HepG2 (cell line): Measurements from ENCODE around the gene APBB1. TPM values are rescaled to one million over a fixed set of nuclear protein-coding genes. Genes with fewer than 3 reads are reported as not detected.

Experiments
- ATAC-seq: fragments of 200-7000 bp; cut with Tn5 transposase; 3 replicates; pipeline ENCODE4 v1.9.1; 2020; ENCODE audit warnings: mild to moderate bottlenecking, moderate library complexity
- BruUV-seq: library from RNA; stranded (reverse); fragments of 400-500 nt; replicated peaks from 2 replicates; lab custom pipeline; 2021; lab: Mats Ljungman, UMichigan
- CTCF ChIA-PET: fragments of 300-600 bp; formaldehyde crosslinking; extraction: SDS; loops from one replicate; lab custom pipeline; 2021; ENCODE audit warnings: low total read pairs, inconsistent platforms, low intra/inter-chr PET ratio; lab: Yijun Ruan, JAX
- POLR2A ChIA-PET: fragments of 350-600 bp; sonication (Branson Sonifier 250); formaldehyde crosslinking; loops from one replicate; lab custom pipeline; 2020; ENCODE audit warnings: antibody characterized with exemption, inconsistent platforms; lab: Yijun Ruan, JAX
- DNase-seq: peaks from one replicate; pipeline ENCODE4 v3.0.0-alpha.2; 2015; ENCODE audit warnings: low spot score
- FAIRE-seq: peaks from 3 replicates; lab custom pipeline; 2011; peaks lifted over from hg19 to GRCh38; lab: Jason Lieb, UNC
- H2AFZ ChIP-seq: one replicate; pipeline ENCODE4 v1.6.1; 2011; ENCODE audit warnings: low read length, inconsistent platforms
- H3K27ac ChIP-seq: fragments of 300-600 bp; 3 replicates; pipeline ENCODE4 v1.8.0; 2011; ENCODE audit warnings: mixed run types, mild to moderate bottlenecking, mixed read lengths, low read length, inconsistent platforms; ENCODE audit not compliant: insufficient read depth; ENCODE audit errors: extremely low read length
- H3K27me3 ChIP-seq, 2 experiments: fragments of 200-600 bp in 1 of 2; 2 replicates in 1 of 2; 3 replicates in 1 of 2; pipeline versions ENCODE4 v1.6.0 to v1.8.0; 2011; ENCODE audit warnings: low read length in 2 of 2, mild to moderate bottlenecking in 2 of 2, moderate library complexity in 2 of 2, inconsistent platforms in 1 of 2; ENCODE audit not compliant: insufficient read depth in 2 of 2, control insufficient read depth in 1 of 2
- H3K36me3 ChIP-seq, 2 experiments: fragments of 200-600 bp in 1 of 2; replicated peaks in 1 of 2; 2 replicates in 1 of 2; 3 replicates in 1 of 2; pipeline versions ENCODE4 v1.5.1 to v1.8.0; 2011; ENCODE audit warnings: low read length in 2 of 2, inconsistent platforms in 1 of 2; ENCODE audit not compliant: insufficient read depth in 2 of 2, control insufficient read depth in 1 of 2
- H3K4me1 ChIP-seq: 2 replicates; pipeline ENCODE4 v1.5.1; 2012; ENCODE audit warnings: low read length, inconsistent platforms; ENCODE audit not compliant: insufficient read depth
- H3K4me2 ChIP-seq: 2 replicates; pipeline ENCODE4 v1.6.0; 2011; ENCODE audit warnings: low read depth, low read length, inconsistent platforms
- H3K4me3 ChIP-seq, 3 experiments: fragments of 200-600 bp in 1 of 3; sonication (generic), shearing (Covaris generic) in 1 of 3; replicated peaks in 1 of 3; 2 replicates each; pipeline ENCODE4 v1.5.1; 2011 to 2016; ENCODE audit warnings: low read length in 3 of 3, inconsistent platforms in 2 of 3, low read depth in 2 of 3, mild to moderate bottlenecking in 2 of 3, control low read depth in 1 of 3, mixed read lengths in 1 of 3; ENCODE audit not compliant: insufficient read depth in 1 of 3
- H3K79me2 ChIP-seq: one replicate; pipeline ENCODE4 v1.6.1; 2011; ENCODE audit warnings: low read length, inconsistent platforms; ENCODE audit not compliant: insufficient read depth
- H3K9ac ChIP-seq: 2 replicates; pipeline ENCODE4 v1.6.0; 2011; ENCODE audit warnings: mild to moderate bottlenecking, low read depth, low read length, inconsistent platforms; ENCODE audit not compliant: insufficient read depth
- H3K9me3 ChIP-seq: 2 replicates; pipeline ENCODE4 v1.5.1; 2012; ENCODE audit warnings: mild to moderate bottlenecking, low read length
- H4K20me1 ChIP-seq: 2 replicates; pipeline ENCODE4 v1.6.0; 2011; ENCODE audit warnings: inconsistent platforms, mild to moderate bottlenecking, low read length, moderate library complexity; ENCODE audit not compliant: insufficient read depth
- GZF1 ChIP-seq: sonication (generic); formaldehyde crosslinking; IDR thresholded peaks from 2 replicates; pipeline ENCODE4 v1.5.1; 2020; ENCODE audit warnings: mild to moderate bottlenecking, missing genetic modification reagents
- JUNB ChIP-seq: sonication (generic); formaldehyde crosslinking; IDR thresholded peaks from 2 replicates; pipeline ENCODE4 v1.8.0; 2022; ENCODE audit warnings: missing genetic modification reagents, mild to moderate bottlenecking, borderline replicate concordance
- MED8 ChIP-seq: sonication (generic); formaldehyde crosslinking; IDR thresholded peaks from 2 replicates; pipeline ENCODE4 v1.8.1; 2023; ENCODE audit warnings: mild to moderate bottlenecking, missing genetic modification reagents; ENCODE audit not compliant: insufficient replicate concordance
- NKX3-1 ChIP-seq: sonication (generic); formaldehyde crosslinking; IDR thresholded peaks from 2 replicates; pipeline ENCODE4 v1.5.0; 2020; ENCODE audit warnings: missing genetic modification reagents
- RFXAP ChIP-seq: sonication (generic); formaldehyde crosslinking; IDR thresholded peaks from 2 replicates; pipeline ENCODE4 v1.4.0; 2020; ENCODE audit warnings: missing genetic modification reagents, borderline replicate concordance
- RNF2 ChIP-seq: fragments of 450-650 bp; conservative IDR thresholded peaks from 2 replicates; pipeline ENCODE4 v1.6.1; 2016; ENCODE audit warnings: low read depth
- SIX1 ChIP-seq: sonication (generic); formaldehyde crosslinking; IDR thresholded peaks from 2 replicates; pipeline ENCODE4 v1.4.0; 2020; ENCODE audit warnings: missing genetic modification reagents, borderline replicate concordance
- ZNF256 ChIP-seq: sonication (generic); formaldehyde crosslinking; conservative IDR thresholded peaks from 2 replicates; pipeline ENCODE4 v1.4.0; 2020; ENCODE audit warnings: missing genetic modification reagents
- ZNF547 ChIP-seq: sonication (generic); formaldehyde crosslinking; IDR thresholded peaks from 2 replicates; pipeline ENCODE4 v1.5.1; 2020; ENCODE audit warnings: mild to moderate bottlenecking, missing genetic modification reagents
- ZNF816 ChIP-seq: sonication (generic); formaldehyde crosslinking; IDR thresholded peaks from 2 replicates; pipeline ENCODE4 v1.8.0; 2022; ENCODE audit warnings: missing genetic modification reagents, mild to moderate bottlenecking, borderline replicate concordance
- WGBS: methylation state at CpG from one replicate; pipeline ENCODE4 v1.1.6; 2017; ENCODE audit warnings: low lambda C conversion rate; 5-methylcytosine and 5-hydroxymethylcytosine counted together
- in situ Hi-C: cut with HindIII; loops from 2 replicates; pipeline ENCODE4 v1.10.0; 2017; ENCODE audit warnings: low pct_unique_long_range_greater_than_20kb; ENCODE audit not compliant: extremely low pct_ligation_motif_present
- intact Hi-C: fragments of 100-400 bp; cut with micrococcal nuclease; formaldehyde crosslinking; loops from one replicate; pipeline ENCODE4 v1.10.0; 2022; ENCODE audit not compliant: unreplicated experiment
- polyA plus RNA-seq, 8 experiments: library from polyadenylated mRNA; depleted of rRNA in 3 of 8; stranded (reverse) in 7 of 8; unstranded in 1 of 8; fragments of >200 nt; fragmentation: Illumina TruSeq in 4 of 8; extraction: Trizol in 4 of 8; gene quantifications; 2 replicates each; pipeline versions ENCODE4 v1.2.1 to v1.2.3, GENCODE V29; 2011 to 2016; ENCODE audit warnings: low read depth in 4 of 8, missing spikeins in 1 of 8, mixed read lengths in 1 of 8; ENCODE audit not compliant: insufficient read depth in 1 of 8
- total RNA-seq, 5 experiments: library from RNA; depleted of rRNA; stranded (reverse); fragments of >200 nt; fragmentation: Illumina TruSeq; extraction: Trizol; gene quantifications; 2 replicates each; pipeline ENCODE4 v1.2.3, GENCODE V29; 2016; ENCODE audit warnings: low read depth in 1 of 5
- TF ChIP-seq, protein P1 (sequence below): sonication (generic); formaldehyde crosslinking; IDR thresholded peaks from 2 replicates; pipeline ENCODE4 v1.9.0; 2021; ENCODE audit warnings: missing genetic modification reagents, mild to moderate bottlenecking, borderline replicate concordance
- TF ChIP-seq, protein P2 (sequence below): sonication (generic); formaldehyde crosslinking; IDR thresholded peaks from 2 replicates; pipeline ENCODE4 v1.8.0; 2022; ENCODE audit warnings: mild to moderate bottlenecking, missing genetic modification reagents, moderate library complexity

APBB1 gene
- total and polyA plus RNA-seq, 2 of the 13 experiments (the other 11 are each of a cell fraction or from before 2014, with no cell fraction given), result 1.7 to 3.5 TPM

DNA sequence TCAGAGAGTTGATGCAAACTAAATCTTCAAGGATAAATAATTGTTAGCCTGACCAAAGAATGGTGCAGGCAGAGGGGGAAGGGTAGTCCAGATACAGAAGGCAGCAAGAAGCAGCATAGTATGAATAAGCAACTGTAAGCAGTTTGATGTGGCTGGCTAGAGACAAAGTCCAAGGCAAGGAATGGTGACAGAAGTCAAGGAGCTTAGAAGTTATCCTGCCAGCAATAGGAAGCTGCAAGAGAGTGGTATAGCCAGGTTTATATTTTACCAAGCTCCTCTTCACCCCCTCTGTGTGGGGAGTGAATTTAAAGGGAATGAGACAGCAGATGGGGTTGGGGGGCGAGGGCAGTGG, 40.2 kb upstream of the APBB1 start:
- Histone ChIP-seq H3K9ac (no peak overlapping the region), H3K9me3 (no peaks in the 10 kb centered on the region), H3K4me2 (no peak overlapping the region), H4K20me1 (no peaks in the 10 kb centered on the region), H3K27me3 (no peaks in the 10 kb centered on the region), H3K27ac (no peak overlapping the region), H3K4me3 (no peak overlapping the region), H3K79me2 (no peaks in the 10 kb centered on the region), H3K36me3 (peaks cover 0 to 7% of the 10 kb centered on the region in 2 experiments; a peak in 3 of 5 replicates), H2AFZ (no peak overlapping the region), H3K4me1 (no peaks in the 10 kb centered on the region)
- no TSS peak for BruUV-seq
- TF ChIP-seq, protein P1, sequence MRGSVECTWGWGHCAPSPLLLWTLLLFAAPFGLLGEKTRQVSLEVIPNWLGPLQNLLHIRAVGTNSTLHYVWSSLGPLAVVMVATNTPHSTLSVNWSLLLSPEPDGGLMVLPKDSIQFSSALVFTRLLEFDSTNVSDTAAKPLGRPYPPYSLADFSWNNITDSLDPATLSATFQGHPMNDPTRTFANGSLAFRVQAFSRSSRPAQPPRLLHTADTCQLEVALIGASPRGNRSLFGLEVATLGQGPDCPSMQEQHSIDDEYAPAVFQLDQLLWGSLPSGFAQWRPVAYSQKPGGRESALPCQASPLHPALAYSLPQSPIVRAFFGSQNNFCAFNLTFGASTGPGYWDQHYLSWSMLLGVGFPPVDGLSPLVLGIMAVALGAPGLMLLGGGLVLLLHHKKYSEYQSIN, result no peak
- no peak for TF ChIP-seq ZNF547 (CRISPR knock-in tag)
- TF ChIP-seq, protein P2, sequence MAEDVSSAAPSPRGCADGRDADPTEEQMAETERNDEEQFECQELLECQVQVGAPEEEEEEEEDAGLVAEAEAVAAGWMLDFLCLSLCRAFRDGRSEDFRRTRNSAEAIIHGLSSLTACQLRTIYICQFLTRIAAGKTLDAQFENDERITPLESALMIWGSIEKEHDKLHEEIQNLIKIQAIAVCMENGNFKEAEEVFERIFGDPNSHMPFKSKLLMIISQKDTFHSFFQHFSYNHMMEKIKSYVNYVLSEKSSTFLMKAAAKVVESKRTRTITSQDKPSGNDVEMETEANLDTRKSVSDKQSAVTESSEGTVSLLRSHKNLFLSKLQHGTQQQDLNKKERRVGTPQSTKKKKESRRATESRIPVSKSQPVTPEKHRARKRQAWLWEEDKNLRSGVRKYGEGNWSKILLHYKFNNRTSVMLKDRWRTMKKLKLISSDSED (CRISPR knock-in tag), result no peak
- no peak for TF ChIP-seq SIX1 (CRISPR knock-in tag)
- no peak for TF ChIP-seq ZNF816
- TF ChIP-seq JUNB (CRISPR knock-in tag), result no peak
- TF ChIP-seq MED8 (CRISPR knock-in tag), result no peak
- TF ChIP-seq RNF2, result no peak
- TF ChIP-seq RFXAP (CRISPR knock-in tag), result no peak
- no peak for TF ChIP-seq ZNF256 (CRISPR knock-in tag)
- TF ChIP-seq GZF1 (CRISPR knock-in tag), result no peak
- no peak for TF ChIP-seq NKX3-1 (CRISPR knock-in tag)
- CTCF ChIA-PET, result no interaction called here
- DNase-seq (no peak), FAIRE-seq (no peak), ATAC-seq (no peak)
- POLR2A ChIA-PET, result no interaction called here
- intact Hi-C loops (no loop called here), in situ Hi-C loops (no loop called here)
- WGBS, result 82% methylated on average over 1 of the region's 1 CpG
